Epithelial cell of alveolus of lung (primary cell): Measurements from ENCODE around the gene ALDOC. TPM values are rescaled to one million over a fixed set of nuclear protein-coding genes. Genes with fewer than 3 reads are reported as not detected.

ENCODE experiments used
- total RNA-seq: library from RNA; depleted of rRNA; stranded (reverse); fragments of >200 nt; gene quantifications from 2 replicates; pipeline ENCODE4 v1.2.1, GENCODE V29; 2015

Gene ALDOC
- total RNA-seq = 130 and 212 TPM in 2 replicates

DNA sequence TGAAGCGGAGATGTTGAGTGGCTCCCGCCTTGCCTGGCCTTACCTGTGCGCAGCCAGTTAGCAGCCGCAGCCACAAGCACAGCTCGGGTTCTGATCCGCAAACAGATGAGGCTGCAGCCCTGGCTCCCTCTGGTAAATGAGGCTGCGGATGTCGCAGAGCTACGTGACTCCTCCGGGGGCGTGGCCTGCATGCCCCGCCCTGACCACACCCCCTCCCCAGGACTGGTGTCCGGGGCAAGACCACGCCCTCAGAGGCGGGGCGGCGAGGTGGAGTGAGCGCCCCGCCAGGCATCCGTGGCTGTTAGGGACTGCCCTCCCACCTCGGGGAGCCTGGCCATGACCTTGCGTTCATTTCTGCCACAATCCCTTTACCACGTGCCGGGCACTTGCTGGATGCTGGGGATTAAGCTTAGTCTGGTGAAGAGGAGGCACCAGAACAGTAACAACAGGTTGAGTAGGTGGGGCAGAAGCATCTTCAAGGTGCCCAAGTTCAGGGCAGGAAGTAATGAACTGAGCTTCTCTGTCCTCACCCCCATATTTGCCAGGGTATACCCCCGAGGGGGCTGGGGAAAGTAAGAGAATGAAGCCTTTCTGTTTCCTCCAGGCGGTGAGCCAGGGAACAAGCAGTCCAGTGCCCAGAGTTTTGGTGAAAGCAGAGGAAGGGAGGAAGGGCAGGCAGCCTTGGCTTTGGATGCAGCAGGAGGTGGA is at the start of gene ALDOC:
Gene ALDOC (minus strand): TSS at position 138 of the 708 bp plus-strand sequence. CDS start 1,363 bp downstream, outside the sequence.

GRCh38 chr17:28613931-28614381 is 37.3 kb upstream of the ALDOC start, which contains the start of gene RSKR:
Gene RSKR, minus strand, starts transcription at chr17:28614185. Its CDS starts 24 bp downstream, at chr17:28614161.

GRCh38 chr17:28598799-28599310 is 22.2 kb upstream of the ALDOC start, which contains the start of gene SPAG5:
Gene SPAG5, minus strand, starts transcription at chr17:28599025. Its CDS starts 79 bp downstream, at chr17:28598946.

GRCh38 chr17:28571361-28572122 is 5.2 kb downstream of the ALDOC start, which contains the start of gene PIGS:
Gene PIGS, minus strand, starts transcription at chr17:28571524. Its CDS starts 28 bp downstream, at chr17:28571496.

GRCh38 chr17:28552176-28552999 is 24.3 kb downstream of the ALDOC start, which contains the start of gene UNC119:
Gene UNC119, minus strand, starts transcription at chr17:28552624. Its CDS starts 67 bp downstream, at chr17:28552557.

Other genes with a start within 250 kb of the ALDOC start
- gene IFT20, start 241.4 kb downstream of the ALDOC start, total RNA-seq = 43.1 and 55.2 TPM in 2 replicates
- gene TNFAIP1, start 241.1 kb downstream of the ALDOC start, total RNA-seq = 21.0 and 33.7 TPM in 2 replicates
- gene POLDIP2, start 219.4 kb downstream of the ALDOC start, total RNA-seq = 79.9 and 105 TPM in 2 replicates
- not detected in 2 replicates for gene SEBOX, start 211.7 kb downstream of the ALDOC start, total RNA-seq
- gene VTN, start 206.6 kb downstream of the ALDOC start, total RNA-seq = 0.16 and 1.4 TPM in 2 replicates
- gene SARM1, start 205.2 kb downstream of the ALDOC start, total RNA-seq = 7.8 and 10.0 TPM in 2 replicates
- gene SLC46A1, start 170.7 kb downstream of the ALDOC start, total RNA-seq = 2.3 and 4.9 TPM in 2 replicates
- gene SLC13A2, start 103.3 kb downstream of the ALDOC start, total RNA-seq = not detected in 2 replicates
- gene FOXN1, start 70.5 kb downstream of the ALDOC start, total RNA-seq = not detected in 2 replicates
- 24.0 and 48.5 TPM in 2 replicates for gene UNC119, start 24.3 kb downstream of the ALDOC start, total RNA-seq
- gene PIGS, start 5.4 kb downstream of the ALDOC start, total RNA-seq = 68.5 and 114 TPM in 2 replicates
- gene SPAG5, start 22.1 kb upstream of the ALDOC start, total RNA-seq = 19.0 and 26.4 TPM in 2 replicates
- 0.91 and 3.7 TPM in 2 replicates for gene RSKR, start 37.3 kb upstream of the ALDOC start, total RNA-seq
- gene BLTP2, start 68.3 kb upstream of the ALDOC start, total RNA-seq = 79.1 and 90.8 TPM in 2 replicates
- gene SDF2, start 85.0 kb upstream of the ALDOC start, total RNA-seq = 59.8 and 68.8 TPM in 2 replicates
- gene SUPT6H, start 85.3 kb upstream of the ALDOC start, total RNA-seq = 30.6 and 50.3 TPM in 2 replicates
- 0.39 and 3.8 TPM in 2 replicates for gene PROCA1, start 135.0 kb upstream of the ALDOC start, total RNA-seq
- gene RAB34, start 141.0 kb upstream of the ALDOC start, total RNA-seq = 348 and 466 TPM in 2 replicates
- 866 and 1,222 TPM in 2 replicates for gene RPL23A, start 143.1 kb upstream of the ALDOC start, total RNA-seq
- gene TLCD1, start 149.3 kb upstream of the ALDOC start, total RNA-seq = 0.96 and 18.4 TPM in 2 replicates
- 1.6 and 2.4 TPM in 2 replicates for gene NEK8, start 151.9 kb upstream of the ALDOC start, total RNA-seq
- 23.6 and 39.0 TPM in 2 replicates for gene TRAF4, start 167.1 kb upstream of the ALDOC start, total RNA-seq